ENCODE data around the gene NPFFR1.

DNA sequence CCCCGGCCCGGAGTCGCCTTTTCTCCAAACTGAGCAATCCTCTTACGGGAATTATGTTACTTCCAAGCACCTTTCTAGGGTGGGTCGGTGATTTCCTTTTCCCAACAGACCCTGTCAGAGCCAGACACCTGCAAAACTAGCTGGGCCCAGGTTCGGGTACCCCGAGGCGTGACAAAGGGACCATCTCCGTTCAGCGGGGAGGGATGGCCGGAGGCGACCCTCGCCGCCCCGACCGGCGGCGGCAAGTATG, 51.0 kb downstream of the NPFFR1 start:
- TF ChIP-seq POLR2A (IDR thresholded peaks at IDR 0.05): no peak
- TF ChIP-seq, protein P1, sequence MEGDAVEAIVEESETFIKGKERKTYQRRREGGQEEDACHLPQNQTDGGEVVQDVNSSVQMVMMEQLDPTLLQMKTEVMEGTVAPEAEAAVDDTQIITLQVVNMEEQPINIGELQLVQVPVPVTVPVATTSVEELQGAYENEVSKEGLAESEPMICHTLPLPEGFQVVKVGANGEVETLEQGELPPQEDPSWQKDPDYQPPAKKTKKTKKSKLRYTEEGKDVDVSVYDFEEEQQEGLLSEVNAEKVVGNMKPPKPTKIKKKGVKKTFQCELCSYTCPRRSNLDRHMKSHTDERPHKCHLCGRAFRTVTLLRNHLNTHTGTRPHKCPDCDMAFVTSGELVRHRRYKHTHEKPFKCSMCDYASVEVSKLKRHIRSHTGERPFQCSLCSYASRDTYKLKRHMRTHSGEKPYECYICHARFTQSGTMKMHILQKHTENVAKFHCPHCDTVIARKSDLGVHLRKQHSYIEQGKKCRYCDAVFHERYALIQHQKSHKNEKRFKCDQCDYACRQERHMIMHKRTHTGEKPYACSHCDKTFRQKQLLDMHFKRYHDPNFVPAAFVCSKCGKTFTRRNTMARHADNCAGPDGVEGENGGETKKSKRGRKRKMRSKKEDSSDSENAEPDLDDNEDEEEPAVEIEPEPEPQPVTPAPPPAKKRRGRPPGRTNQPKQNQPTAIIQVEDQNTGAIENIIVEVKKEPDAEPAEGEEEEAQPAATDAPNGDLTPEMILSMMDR (IDR thresholded peaks at IDR 0.05 in 8 of 11, conservative IDR thresholded peaks at IDR 0.05 in 3 of 11): no peak
- TF ChIP-seq POLR2AphosphoS5 (IDR thresholded peaks at IDR 0.05): no peak
